ENCODE measurements around the gene AKT3. TPM values are rescaled to one million over a fixed set of nuclear protein-coding genes. Genes with fewer than 3 reads are reported as not detected.
"Not testable (repeated sequence)": the region's sequence is repeated elsewhere in the genome, so short reads cannot be mapped to it uniquely, and the experiment has no call there.

AKT3 gene
- total and polyA plus RNA-seq, 2 donors (not counting 1 experiment from before 2014, with no cell fraction given) = 37.8 to 42.0 TPM

GRCh38 chr1:243814718-243815117 lies 35.3 kb downstream of the AKT3 start:
- Histone ChIP-seq H3K36me3 (ENCODE audit: control insufficient read depth, insufficient read depth, low read length) (no peaks in the 10 kb centered on the region), H3K27ac (ENCODE audit: insufficient read depth, low read length) (no peak overlapping the region), H3K9me3 (ENCODE audit: control insufficient read depth, insufficient read depth, low read depth, low read length) (no peaks in the 10 kb centered on the region), H4K20me1 (ENCODE audit: control insufficient read depth, extremely low read depth, insufficient read depth, low read length) (no peaks in the 10 kb centered on the region), H3K4me3 (replicated peaks in 1 of 4; ENCODE audit: control extremely low read depth in 1 of 4, insufficient read depth in 1 of 4, low read depth in 3 of 4, low read length in 4 of 4) (no peak overlapping the region), H3K79me2 (ENCODE audit: control insufficient read depth, insufficient read depth, low read length) (peaks cover 2% of the 10 kb centered on the region), H3K27me3 (ENCODE audit: control insufficient read depth, insufficient read depth, low read length) (no peaks in the 10 kb centered on the region), H3K4me1 (ENCODE audit: control insufficient read depth, extremely low read depth, insufficient read depth, low read length) (no peaks in the 10 kb centered on the region), H2AFZ (ENCODE audit: low read length) (no peak overlapping the region), H3K9ac (ENCODE audit: insufficient read depth, low read length) (no peak overlapping the region), H3K4me2 (ENCODE audit: extremely low read depth, insufficient read depth, low read length) (no peak overlapping the region)
- TF ChIP-seq, protein P1, sequence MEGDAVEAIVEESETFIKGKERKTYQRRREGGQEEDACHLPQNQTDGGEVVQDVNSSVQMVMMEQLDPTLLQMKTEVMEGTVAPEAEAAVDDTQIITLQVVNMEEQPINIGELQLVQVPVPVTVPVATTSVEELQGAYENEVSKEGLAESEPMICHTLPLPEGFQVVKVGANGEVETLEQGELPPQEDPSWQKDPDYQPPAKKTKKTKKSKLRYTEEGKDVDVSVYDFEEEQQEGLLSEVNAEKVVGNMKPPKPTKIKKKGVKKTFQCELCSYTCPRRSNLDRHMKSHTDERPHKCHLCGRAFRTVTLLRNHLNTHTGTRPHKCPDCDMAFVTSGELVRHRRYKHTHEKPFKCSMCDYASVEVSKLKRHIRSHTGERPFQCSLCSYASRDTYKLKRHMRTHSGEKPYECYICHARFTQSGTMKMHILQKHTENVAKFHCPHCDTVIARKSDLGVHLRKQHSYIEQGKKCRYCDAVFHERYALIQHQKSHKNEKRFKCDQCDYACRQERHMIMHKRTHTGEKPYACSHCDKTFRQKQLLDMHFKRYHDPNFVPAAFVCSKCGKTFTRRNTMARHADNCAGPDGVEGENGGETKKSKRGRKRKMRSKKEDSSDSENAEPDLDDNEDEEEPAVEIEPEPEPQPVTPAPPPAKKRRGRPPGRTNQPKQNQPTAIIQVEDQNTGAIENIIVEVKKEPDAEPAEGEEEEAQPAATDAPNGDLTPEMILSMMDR (conservative IDR thresholded peaks at IDR 0.05 in 1 of 2, IDR thresholded peaks at IDR 0.05 in 1 of 2; ENCODE audit: low read depth in 1 of 2, low read length in 2 of 2) = no peak
- TF ChIP-seq EZH2 (IDR thresholded peaks at IDR 0.05; ENCODE audit: low read length, missing control alignments) = no peak
- DNase-seq (ENCODE audit: low read depth in 2 of 2) = no peak

DNA sequence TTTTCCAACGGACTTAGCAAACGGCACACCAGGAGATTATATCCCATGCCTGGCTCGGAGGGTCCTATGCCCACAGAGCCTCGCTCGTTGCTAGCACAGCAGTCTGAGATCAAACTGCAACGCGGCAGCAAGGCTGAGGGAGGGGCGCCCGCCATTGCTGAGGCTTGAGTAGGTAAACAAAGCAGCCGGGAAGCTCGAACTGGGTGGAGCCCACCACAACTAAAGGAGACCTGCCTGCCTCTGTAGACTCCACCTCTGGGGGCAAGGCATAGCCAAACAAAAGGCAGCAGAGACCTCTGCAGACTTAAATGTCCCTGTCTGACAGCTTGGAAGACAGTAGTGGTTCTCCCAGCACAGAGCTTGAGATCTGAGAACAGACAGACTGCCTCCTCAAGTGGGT lies 42.7 kb downstream of the AKT3 start:
- not testable (repeated sequence) for H2AFZ ChIP-seq (ENCODE audit: low read length); H3K4me2 ChIP-seq (ENCODE audit: extremely low read depth, insufficient read depth, low read length); H3K9ac ChIP-seq (ENCODE audit: insufficient read depth, low read length); H3K4me3 ChIP-seq (replicated peaks in 1 of 4; ENCODE audit: control extremely low read depth in 1 of 4, insufficient read depth in 1 of 4, low read depth in 3 of 4, low read length in 4 of 4); DNase-seq (ENCODE audit: low read depth in 2 of 2); H3K79me2 ChIP-seq (ENCODE audit: control insufficient read depth, insufficient read depth, low read length); H3K9me3 ChIP-seq (ENCODE audit: control insufficient read depth, insufficient read depth, low read depth, low read length); H3K27ac ChIP-seq (ENCODE audit: insufficient read depth, low read length); H3K4me1 ChIP-seq (ENCODE audit: control insufficient read depth, extremely low read depth, insufficient read depth, low read length); H3K27me3 ChIP-seq (ENCODE audit: control insufficient read depth, insufficient read depth, low read length); H3K36me3 ChIP-seq (ENCODE audit: control insufficient read depth, insufficient read depth, low read length); H4K20me1 ChIP-seq (ENCODE audit: control insufficient read depth, extremely low read depth, insufficient read depth, low read length)

DNA sequence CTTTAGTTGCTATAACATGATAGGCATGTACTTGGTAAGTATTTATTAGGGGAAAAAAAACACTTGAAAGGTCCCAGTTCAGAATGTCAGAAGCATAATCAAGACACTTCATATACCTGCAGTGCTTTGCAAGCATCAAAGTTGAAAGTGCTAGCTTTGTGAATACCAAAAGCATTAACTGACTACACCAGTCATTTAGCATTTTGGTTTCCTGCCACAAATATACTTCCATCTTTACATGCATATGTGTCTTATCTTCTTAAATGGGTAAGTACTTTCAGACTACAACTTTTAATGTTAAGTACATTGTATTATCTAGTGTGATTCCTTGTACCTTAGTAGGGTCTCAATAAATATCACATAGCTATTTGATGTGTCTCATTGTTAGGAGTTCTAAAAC lies 43.7 kb downstream of the AKT3 start:
- Histone ChIP-seq H3K9me3 (ENCODE audit: control insufficient read depth, insufficient read depth, low read depth, low read length) (no peaks in the 10 kb centered on the region), H3K9ac (ENCODE audit: insufficient read depth, low read length) (no peak overlapping the region), H4K20me1 (ENCODE audit: control insufficient read depth, extremely low read depth, insufficient read depth, low read length) (no peaks in the 10 kb centered on the region), H3K4me1 (ENCODE audit: control insufficient read depth, extremely low read depth, insufficient read depth, low read length) (no peaks in the 10 kb centered on the region), H3K36me3 (ENCODE audit: control insufficient read depth, insufficient read depth, low read length) (no peaks in the 10 kb centered on the region), H3K4me3 (replicated peaks in 1 of 4; ENCODE audit: control extremely low read depth in 1 of 4, insufficient read depth in 1 of 4, low read depth in 3 of 4, low read length in 4 of 4) (no peak overlapping the region), H3K27me3 (ENCODE audit: control insufficient read depth, insufficient read depth, low read length) (no peaks in the 10 kb centered on the region), H3K79me2 (ENCODE audit: control insufficient read depth, insufficient read depth, low read length) (peaks cover 7% of the 10 kb centered on the region), H3K4me2 (ENCODE audit: extremely low read depth, insufficient read depth, low read length) (no peak overlapping the region), H2AFZ (ENCODE audit: low read length) (no peak overlapping the region), H3K27ac (ENCODE audit: insufficient read depth, low read length) (no peak overlapping the region)
- no peak for DNase-seq (ENCODE audit: low read depth in 2 of 2)
- TF ChIP-seq, protein P1 (conservative IDR thresholded peaks at IDR 0.05 in 1 of 2, IDR thresholded peaks at IDR 0.05 in 1 of 2; ENCODE audit: low read depth in 1 of 2, low read length in 2 of 2) = no peak
- TF ChIP-seq EZH2 (IDR thresholded peaks at IDR 0.05; ENCODE audit: low read length, missing control alignments) = no peak

Measured in fibroblast of lung (primary cell).